Measurements from ENCODE around the gene S100A13.

GRCh38 chr1:153647346-153647714 is 20.0 kb upstream of the S100A13 start:
- no peak for TF ChIP-seq CTCF (conservative IDR thresholded peaks at IDR 0.05)
- no peak for TF ChIP-seq EZH2 (IDR thresholded peaks at IDR 0.05; ENCODE audit: low read depth)

Measured in PC-9 (cell line).